H9 (cell line): ENCODE data around the gene CCT7. TPM values are rescaled to one million over a fixed set of nuclear protein-coding genes. Genes with fewer than 3 reads are reported as not detected.

Source experiments
- DNase-seq: peaks from one replicate; pipeline ENCODE4 v3.0.0-alpha.2; 2017
- H2AFZ ChIP-seq: one replicate; pipeline ENCODE4 v1.6.1; 2013; ENCODE audit warnings: mild to moderate bottlenecking, low read length, control low read depth, moderate library complexity
- H2AK5ac ChIP-seq: 2 replicates; pipeline ENCODE4 v1.6.1; 2013; ENCODE audit warnings: low read length, control low read depth, mixed read lengths; ENCODE audit not compliant: insufficient read length
- H2BK120ac ChIP-seq: one replicate; pipeline ENCODE4 v1.6.1; 2013; ENCODE audit warnings: low read depth, mild to moderate bottlenecking, low read length, control low read depth, inconsistent platforms; ENCODE audit not compliant: poor library complexity, severe bottlenecking
- H2BK12ac ChIP-seq: 2 replicates; pipeline ENCODE4 v1.6.1; 2013; ENCODE audit warnings: low read length, control low read depth, mixed read lengths, low read depth; ENCODE audit not compliant: insufficient read length
- H2BK15ac ChIP-seq: 2 replicates; pipeline ENCODE4 v1.6.1; 2013; ENCODE audit warnings: low read depth, low read length, control low read depth
- H2BK20ac ChIP-seq: one replicate; pipeline ENCODE4 v1.6.1; 2013; ENCODE audit warnings: low read depth, mild to moderate bottlenecking, low read length, control low read depth, inconsistent platforms; ENCODE audit not compliant: poor library complexity, severe bottlenecking
- H2BK5ac ChIP-seq: 2 replicates; pipeline ENCODE4 v1.6.1; 2013; ENCODE audit warnings: low read length, control low read depth, mixed read lengths; ENCODE audit not compliant: insufficient read length
- H3K14ac ChIP-seq: 2 replicates; pipeline ENCODE4 v1.6.1; 2013; ENCODE audit warnings: low read length, control low read depth; ENCODE audit not compliant: insufficient read depth
- H3K18ac ChIP-seq: 2 replicates; pipeline ENCODE4 v1.6.1; 2013; ENCODE audit warnings: low read depth, mild to moderate bottlenecking, mixed read lengths, low read length, control low read depth; ENCODE audit not compliant: insufficient read length
- H3K23ac ChIP-seq: 2 replicates; pipeline ENCODE4 v1.6.1; 2013; ENCODE audit warnings: low read length, control low read depth, mixed read lengths, low read depth; ENCODE audit not compliant: insufficient read length
- H3K23me2 ChIP-seq: 2 replicates; pipeline ENCODE4 v1.6.1; 2013; ENCODE audit warnings: low read depth, mild to moderate bottlenecking, mixed read lengths, low read length, control low read depth; ENCODE audit not compliant: insufficient read length, poor library complexity, severe bottlenecking
- H3K27ac ChIP-seq: 2 replicates; pipeline ENCODE4 v1.5.1; 2013; ENCODE audit warnings: low read length, control low read depth, mixed read lengths, low read depth; ENCODE audit not compliant: insufficient read length
- H3K27me3 ChIP-seq: 2 replicates; pipeline ENCODE4 v1.6.1; 2013; ENCODE audit warnings: low read length, control low read depth, inconsistent platforms; ENCODE audit not compliant: insufficient read depth
- H3K4ac ChIP-seq: 2 replicates; pipeline ENCODE4 v1.6.1; 2013; ENCODE audit warnings: low read depth, mild to moderate bottlenecking, control low read depth, inconsistent platforms, low read length, moderate library complexity
- H3K4me1 ChIP-seq: 2 replicates; pipeline ENCODE4 v1.6.1; 2013; ENCODE audit warnings: low read length, control low read depth, inconsistent platforms; ENCODE audit not compliant: insufficient read depth
- H3K4me2 ChIP-seq: 2 replicates; pipeline ENCODE4 v1.6.1; 2013; ENCODE audit warnings: low read length, control low read depth, mixed read lengths; ENCODE audit not compliant: insufficient read length, insufficient read depth
- H3K56ac ChIP-seq: 2 replicates; pipeline ENCODE4 v1.6.1; 2013; ENCODE audit warnings: low read depth, mild to moderate bottlenecking, mixed read lengths, low read length, control low read depth; ENCODE audit not compliant: insufficient read length
- H3K79me1 ChIP-seq: 2 replicates; pipeline ENCODE4 v1.6.1; 2013; ENCODE audit warnings: low read depth, mild to moderate bottlenecking, moderate library complexity, low read length, control low read depth, inconsistent platforms; ENCODE audit not compliant: insufficient read depth, poor library complexity, severe bottlenecking
- H3K79me2 ChIP-seq: 2 replicates; pipeline ENCODE4 v1.6.1; 2013; ENCODE audit warnings: low read length, control low read depth, inconsistent platforms; ENCODE audit not compliant: insufficient read depth
- H3K9ac ChIP-seq: 2 replicates; pipeline ENCODE4 v1.6.1; 2013; ENCODE audit warnings: low read length, control low read depth, mixed read lengths; ENCODE audit not compliant: insufficient read length; ENCODE audit errors: extremely low read depth
- H3K9me3 ChIP-seq: one replicate; pipeline ENCODE4 v1.6.1; 2013; ENCODE audit warnings: low read depth, low read length, inconsistent platforms; ENCODE audit not compliant: control insufficient read depth
- H3T11ph ChIP-seq: one replicate; pipeline ENCODE4 v1.6.1; 2013; ENCODE audit warnings: mild to moderate bottlenecking, low read length, control low read depth, inconsistent platforms
- H4K20me1 ChIP-seq: one replicate; pipeline ENCODE4 v1.6.1; 2013; ENCODE audit not compliant: control insufficient read depth, insufficient read length, insufficient read depth
- H4K5ac ChIP-seq: 2 replicates; pipeline ENCODE4 v1.6.1; 2013; ENCODE audit warnings: low read depth, mild to moderate bottlenecking, mixed read lengths, low read length, control low read depth; ENCODE audit not compliant: insufficient read length
- H4K8ac ChIP-seq: replicated peaks from 2 replicates; pipeline ENCODE4 v1.6.1; 2013; ENCODE audit warnings: low read length, control low read depth, mixed read lengths, low read depth; ENCODE audit not compliant: insufficient read length
- H4K91ac ChIP-seq: 2 replicates; pipeline ENCODE4 v1.6.1; 2013; ENCODE audit warnings: low read depth, mild to moderate bottlenecking, moderate library complexity, mixed read lengths, low read length, control low read depth; ENCODE audit not compliant: insufficient read length
- H3K27ac Mint-ChIP-seq, 3 experiments: 2 replicates in 2 of 3; 3 replicates in 1 of 3; pipeline ENCODE4 v1.8.0; 2020 to 2021; ENCODE audit warnings: mixed read lengths in 3 of 3, mild to moderate bottlenecking in 1 of 3, moderate library complexity in 1 of 3
- H3K27me3 Mint-ChIP-seq: 2 replicates; pipeline ENCODE4 v1.8.0; 2021; ENCODE audit warnings: low read depth, mild to moderate bottlenecking, moderate library complexity, mixed read lengths
- H3K36me3 Mint-ChIP-seq, 3 experiments: 2 replicates in 2 of 3; 3 replicates in 1 of 3; pipeline ENCODE4 v1.8.0; 2020 to 2021; ENCODE audit warnings: low read depth in 3 of 3, mixed read lengths in 3 of 3; ENCODE audit not compliant: insufficient read depth in 1 of 3
- H3K4me1 Mint-ChIP-seq, 2 experiments: 2 replicates each; pipeline ENCODE4 v1.8.0; 2020; ENCODE audit warnings: mixed read lengths in 2 of 2
- H3K4me3 Mint-ChIP-seq, 2 experiments: 2 replicates in 1 of 2; 3 replicates in 1 of 2; pipeline ENCODE4 v1.8.0; 2020 to 2021; ENCODE audit warnings: mild to moderate bottlenecking in 2 of 2, mixed read lengths in 2 of 2, moderate library complexity in 1 of 2
- H3K9me3 Mint-ChIP-seq, 2 experiments: 2 replicates in 1 of 2; 3 replicates in 1 of 2; pipeline ENCODE4 v1.8.0; 2020; ENCODE audit warnings: mild to moderate bottlenecking in 2 of 2, mixed read lengths in 2 of 2, moderate library complexity in 1 of 2
- CTCF ChIP-seq: fragments of 200-600 bp; sonication (generic); conservative IDR thresholded peaks from 3 replicates; pipeline ENCODE4 v1.8.0; 2021; ENCODE audit warnings: antibody characterized with exemption, mild to moderate bottlenecking
- WGBS: extraction: QIAGEN DNeasy Blood & Tissue Kit; methylation state at CpG from one replicate; pipeline ENCODE4 v1.1.7; 2013; ENCODE audit warnings: missing lambda C conversion rate, low lambda C conversion rate, mixed read lengths; ENCODE audit not compliant: insufficient read length; ENCODE audit errors: extremely low coverage; 5-methylcytosine and 5-hydroxymethylcytosine counted together
- total RNA-seq: library from RNA; stranded (reverse); gene quantifications from 2 replicates; pipeline ENCODE4 v1.2.1, GENCODE V29; 2021

Gene CCT7
- total RNA-seq, 1 experiment from 2014 or later = 500 TPM

- Mint-ChIP-seq H3K4me3 (no peak overlapping the region), H3K27ac (no peak overlapping the region), H3K27me3 (peaks cover 64% of the 10 kb centered on the region), H3K36me3 (no peaks in the 10 kb centered on the region; a peak in 1 of 7 replicates), H3K4me1 (peaks cover 24% of the 10 kb centered on the region in 2 experiments), H3K9me3 (peaks cover 0 to 2% of the 10 kb centered on the region in 2 experiments; a peak in 2 of 5 replicates)
- Histone ChIP-seq H3K23ac (no peak overlapping the region), H4K20me1 (no peaks in the 10 kb centered on the region), H2AK5ac (no peak overlapping the region), H3K27me3 (peaks cover 8% of the 10 kb centered on the region; the same call in 1 of the 2 replicates), H2BK5ac (no peak overlapping the region), H3K23me2 (peaks cover 15% of the 10 kb centered on the region), H3T11ph (no peak overlapping the region), H3K9me3 (no peaks in the 10 kb centered on the region), H4K8ac (no peak overlapping the region), H2BK20ac (no peak overlapping the region), H3K4me2 (no peak overlapping the region), H2BK12ac (no peak overlapping the region), H3K4ac (no peak overlapping the region), H3K79me2 (no peaks in the 10 kb centered on the region), H3K14ac (no peak overlapping the region), H2AFZ (no peak overlapping the region), H3K18ac (no peak overlapping the region), H3K4me1 (peaks cover 3% of the 10 kb centered on the region; the same call in 1 of the 2 replicates), H3K27ac (no peak overlapping the region), H3K9ac (no peak overlapping the region), H3K56ac (no peak overlapping the region), H4K91ac (no peak overlapping the region), H2BK120ac (no peak overlapping the region), H4K5ac (no peak overlapping the region), H2BK15ac (no peak overlapping the region), H3K79me1 (no peaks in the 10 kb centered on the region)
- no peak for TF ChIP-seq CTCF
- DNase-seq = no peak
- no CpG with 5 or more reads among the region's 3 CpGs for WGBS
Measured at GRCh38 chr2:73286134-73286655, 52.1 kb downstream of the CCT7 start.
